K562 (cell line): Measurements from ENCODE around the gene SGK1. TPM values are rescaled to one million over a fixed set of nuclear protein-coding genes. Genes with fewer than 3 reads are reported as not detected.

ENCODE experiments used
- BCOR ChIP-seq: fragments of 450-650 bp; IDR thresholded peaks from 2 replicates; pipeline ENCODE4 v1.6.1; 2016
- CXXC5 ChIP-seq: fragments of 250-450 bp; sonication (Bioruptor Pico); IDR thresholded peaks from 2 replicates; pipeline ENCODE4 v1.8.0; 2022; ENCODE audit warnings: inconsistent platforms, mild to moderate bottlenecking, moderate library complexity
- DDX20 ChIP-seq: fragments of 450-650 bp; IDR thresholded peaks from 2 replicates; pipeline ENCODE4 v1.6.1; 2016; ENCODE audit warnings: missing genetic modification characterization, low read depth, mild to moderate bottlenecking, missing compliant biosample characterization, moderate library complexity
- E2F3 ChIP-seq: fragments of 250-450 bp; sonication (Bioruptor Pico); IDR thresholded peaks from 2 replicates; pipeline ENCODE4 v1.4.0; 2020; ENCODE audit warnings: mild to moderate bottlenecking
- ERF ChIP-seq: fragments of 450-650 bp; formaldehyde crosslinking; IDR thresholded peaks from 2 replicates; pipeline ENCODE4 v1.4.0; 2020; ENCODE audit warnings: mild to moderate bottlenecking, mixed read lengths
- ETS2 ChIP-seq: IDR thresholded peaks from 2 replicates; pipeline ENCODE4 v1.6.1; 2016; ENCODE audit warnings: borderline replicate concordance, missing genetic modification characterization, mild to moderate bottlenecking, moderate library complexity, missing compliant biosample characterization; ENCODE audit not compliant: poor library complexity, severe bottlenecking
- FOS ChIP-seq: IDR thresholded peaks from 3 replicates; pipeline ENCODE4 v1.6.1; 2011; ENCODE audit not compliant: insufficient read length; ENCODE audit errors: extremely low read depth
- HMG20A ChIP-seq: fragments of 450-650 bp; formaldehyde crosslinking; conservative IDR thresholded peaks from 2 replicates; pipeline ENCODE4 v1.4.0; 2020; ENCODE audit warnings: mild to moderate bottlenecking, mixed read lengths
- ID3 ChIP-seq, 2 experiments: fragments of 250-450 bp in 1 of 2; fragments of 450-650 bp in 1 of 2; sonication (Bioruptor Pico) in 1 of 2; IDR thresholded peaks; 2 replicates each; pipeline versions ENCODE4 v1.6.1 to v1.8.0; 2016 to 2021; ENCODE audit warnings: mild to moderate bottlenecking in 2 of 2, moderate library complexity in 2 of 2, missing compliant biosample characterization in 1 of 2, missing genetic modification characterization in 1 of 2
- JUN ChIP-seq, 2 experiments: sonication (generic) in 1 of 2; formaldehyde crosslinking in 1 of 2; IDR thresholded peaks; 2 replicates each; pipeline versions ENCODE4 v1.6.1 to v1.8.0; 2012 to 2022; ENCODE audit warnings: borderline replicate concordance in 2 of 2, mild to moderate bottlenecking in 2 of 2, improper control_type of control experiment in 1 of 2, low read depth in 1 of 2, low read length in 1 of 2, missing genetic modification reagents in 1 of 2
- KAT7 ChIP-seq: sonication (generic); formaldehyde crosslinking; IDR thresholded peaks from 2 replicates; pipeline ENCODE4 v1.8.0; 2022; ENCODE audit warnings: missing genetic modification reagents, mild to moderate bottlenecking, borderline replicate concordance
- RBBP5 ChIP-seq: fragments of 200-600 bp; sonication (generic); IDR thresholded peaks from 2 replicates; pipeline ENCODE4 v1.6.1; 2012; ENCODE audit warnings: borderline replicate concordance, mild to moderate bottlenecking, low read length, control low read depth, inconsistent platforms; ENCODE audit not compliant: insufficient read depth, poor library complexity, severe bottlenecking
- SIN3A ChIP-seq, 2 experiments: fragments of 150-350 bp in 1 of 2; IDR thresholded peaks; 2 replicates each; pipeline ENCODE4 v1.6.1; 2011 to 2016; ENCODE audit warnings: borderline replicate concordance in 2 of 2, low read depth in 2 of 2, low read length in 2 of 2, mild to moderate bottlenecking in 2 of 2, moderate library complexity in 2 of 2; ENCODE audit not compliant: control insufficient read depth in 1 of 2
- SNIP1 ChIP-seq: fragments of 450-650 bp; IDR thresholded peaks from 2 replicates; pipeline ENCODE4 v1.7.1; 2017; ENCODE audit warnings: low read depth, mild to moderate bottlenecking
- TARDBP ChIP-seq: fragments of 450-650 bp; IDR thresholded peaks from 2 replicates; pipeline ENCODE4 v1.6.1; 2016
- ZFP1 ChIP-seq: fragments of 450-650 bp; formaldehyde crosslinking; IDR thresholded peaks from 2 replicates; pipeline ENCODE4 v1.4.0; 2020; ENCODE audit warnings: mild to moderate bottlenecking, mixed read lengths
- ZNF24 ChIP-seq: fragments of 450-650 bp; IDR thresholded peaks from 2 replicates; pipeline ENCODE4 v1.6.1; 2016
- ZNF280B ChIP-seq: fragments of 250-450 bp; sonication (Bioruptor Pico); IDR thresholded peaks from 2 replicates; pipeline ENCODE4 v1.5.1; 2021; ENCODE audit warnings: mild to moderate bottlenecking
- ZNF445 ChIP-seq: fragments of 250-450 bp; sonication (Bioruptor Pico); IDR thresholded peaks from 2 replicates; pipeline ENCODE4 v1.4.0; 2020; ENCODE audit warnings: low read depth, mild to moderate bottlenecking, moderate library complexity
- ZNF589 ChIP-seq: fragments of 200-800 bp; sonication (Bioruptor generic); IDR thresholded peaks from 2 replicates; pipeline ENCODE4 v1.6.1; 2016; ENCODE audit warnings: low read depth, missing genetic modification characterization, missing compliant biosample characterization
- ZNF707 ChIP-seq: fragments of 250-450 bp; sonication (Bioruptor Pico); conservative IDR thresholded peaks from 2 replicates; pipeline ENCODE4 v1.8.0; 2022; ENCODE audit warnings: inconsistent platforms, mild to moderate bottlenecking, moderate library complexity
- ZSCAN32 ChIP-seq: fragments of 450-650 bp; formaldehyde crosslinking; IDR thresholded peaks from 2 replicates; pipeline ENCODE4 v1.4.0; 2020; ENCODE audit warnings: mild to moderate bottlenecking, moderate library complexity
- polyA plus RNA-seq, 8 experiments: library from polyadenylated mRNA; depleted of rRNA in 4 of 8; stranded (reverse) in 5 of 8; unstranded in 3 of 8; fragments of >200 nt; fragmentation: Nextera tagmentation in 2 of 8; fragmentation: Illumina TruSeq in 1 of 8; extraction: Ambion mirVana in 2 of 8; extraction: Trizol in 1 of 8; gene quantifications; 2 replicates each; pipeline versions ENCODE4 v1.2.1 to v1.2.3, GENCODE V29; 2011 to 2014; ENCODE audit warnings: inconsistent platforms in 1 of 8, missing spikeins in 1 of 8
- total RNA-seq, 7 experiments: library from RNA; depleted of rRNA in 6 of 7; stranded (reverse); fragments of >200 nt in 6 of 7; fragmentation: Illumina TruSeq in 2 of 7; extraction: Trizol in 2 of 7; gene quantifications; 2 replicates each; pipeline versions ENCODE4 v1.2.1 to v1.2.3, GENCODE V29; 2011 to 2021; ENCODE audit warnings: low replicate concordance in 1 of 7
- TF ChIP-seq, protein P1 (sequence below): fragments of 200-800 bp; sonication (Bioruptor generic); IDR thresholded peaks from 2 replicates; pipeline ENCODE4 v1.6.1; 2017; ENCODE audit warnings: missing genetic modification characterization, missing compliant biosample characterization
- TF ChIP-seq, protein P2 (sequence below): sonication (generic); IDR thresholded peaks from 2 replicates; pipeline ENCODE4 v1.6.1; 2016

SGK1 gene
- total and polyA plus RNA-seq, 9 of the 15 experiments (the other 6 are each of a cell fraction or from before 2014, with no cell fraction given): 3.5 to 7.2 (median 3.9) TPM

DNA sequence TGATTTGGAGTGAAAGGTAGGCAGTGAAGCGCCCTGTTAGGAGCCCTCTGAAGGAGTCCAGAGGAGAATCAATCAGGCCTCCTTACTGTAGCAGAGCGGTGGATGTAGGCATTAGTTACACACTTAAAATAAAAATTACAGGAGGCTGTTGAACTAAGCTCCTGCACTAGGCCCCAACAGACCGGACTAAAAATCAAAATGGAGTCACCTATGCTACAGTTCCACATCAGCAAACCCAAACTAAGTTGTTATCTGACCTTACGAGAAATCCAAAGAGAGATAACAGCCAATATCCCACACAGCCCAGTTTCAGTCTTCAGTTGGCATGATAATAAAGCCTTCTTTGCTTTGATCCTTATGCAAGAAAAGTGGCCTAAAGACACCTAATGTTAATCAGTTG lies 26.8 kb downstream of the SGK1 start (continued):
- TF ChIP-seq RBBP5 (no peak), KAT7 (CRISPR knock-in tag) (no peak), ZNF445 (CRISPR knock-in tag) (peak; percentile 69; the same call in 1 of the 2 replicates), CXXC5 (peak; percentile 84), SIN3A (IDR thresholded peaks at IDR 0.05; ENCODE audit: borderline replicate concordance in 2 of 2, control insufficient read depth in 1 of 2, low read depth in 2 of 2, low read length in 2 of 2) (no peak), DDX20 (tag) (peak; percentile 98), E2F3 (CRISPR knock-in tag) (peak; percentile 88), ERF (CRISPR knock-in tag) (0 out of 2 replicates have a peak, but pooled peaks have one; percentile 67), ZNF280B (CRISPR knock-in tag) (peak; percentile 63; the same call in 1 of the 2 replicates), TARDBP (no peak), ZFP1 (peak; percentile 65), ZSCAN32 (peak; percentile 73), HMG20A (CRISPR knock-in tag) (no peak), ZNF589 (peak; percentile 84; the same call in 1 of the 2 replicates), BCOR (no peak), FOS (no peak), JUN (IDR thresholded peaks at IDR 0.05; ENCODE audit: borderline replicate concordance, low read depth, low read length) (no peak), JUN (CRISPR knock-in tag; IDR thresholded peaks at IDR 0.05; ENCODE audit: borderline replicate concordance) (no peak), ETS2 (tag) (peak; percentile 31), ID3 (CRISPR knock-in tag; IDR thresholded peaks at IDR 0.05) (peak; percentile 74; the same call in 1 of the 2 replicates), ID3 (tag; IDR thresholded peaks at IDR 0.05) (peak; percentile 97), ZNF24 (no peak), SNIP1 (no peak), ZNF707 (0 out of 2 replicates have a peak, but pooled peaks have one; percentile 28)
- TF ChIP-seq, protein P1, sequence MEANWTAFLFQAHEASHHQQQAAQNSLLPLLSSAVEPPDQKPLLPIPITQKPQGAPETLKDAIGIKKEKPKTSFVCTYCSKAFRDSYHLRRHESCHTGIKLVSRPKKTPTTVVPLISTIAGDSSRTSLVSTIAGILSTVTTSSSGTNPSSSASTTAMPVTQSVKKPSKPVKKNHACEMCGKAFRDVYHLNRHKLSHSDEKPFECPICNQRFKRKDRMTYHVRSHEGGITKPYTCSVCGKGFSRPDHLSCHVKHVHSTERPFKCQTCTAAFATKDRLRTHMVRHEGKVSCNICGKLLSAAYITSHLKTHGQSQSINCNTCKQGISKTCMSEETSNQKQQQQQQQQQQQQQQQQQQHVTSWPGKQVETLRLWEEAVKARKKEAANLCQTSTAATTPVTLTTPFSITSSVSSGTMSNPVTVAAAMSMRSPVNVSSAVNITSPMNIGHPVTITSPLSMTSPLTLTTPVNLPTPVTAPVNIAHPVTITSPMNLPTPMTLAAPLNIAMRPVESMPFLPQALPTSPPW (CRISPR knock-in tag): peak; percentile 28; the same call in 1 of the 2 replicates
- TF ChIP-seq, protein P2, sequence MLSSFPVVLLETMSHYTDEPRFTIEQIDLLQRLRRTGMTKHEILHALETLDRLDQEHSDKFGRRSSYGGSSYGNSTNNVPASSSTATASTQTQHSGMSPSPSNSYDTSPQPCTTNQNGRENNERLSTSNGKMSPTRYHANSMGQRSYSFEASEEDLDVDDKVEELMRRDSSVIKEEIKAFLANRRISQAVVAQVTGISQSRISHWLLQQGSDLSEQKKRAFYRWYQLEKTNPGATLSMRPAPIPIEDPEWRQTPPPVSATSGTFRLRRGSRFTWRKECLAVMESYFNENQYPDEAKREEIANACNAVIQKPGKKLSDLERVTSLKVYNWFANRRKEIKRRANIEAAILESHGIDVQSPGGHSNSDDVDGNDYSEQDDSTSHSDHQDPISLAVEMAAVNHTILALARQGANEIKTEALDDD: no peak
